K562 (cell line): Measurements from ENCODE around the gene DUSP16. TPM values are rescaled to one million over a fixed set of nuclear protein-coding genes. Genes with fewer than 3 reads are reported as not detected.

Source experiments
- ATAC-seq: fragments of 200-7000 bp; cut with Tn5 transposase; 3 replicates; pipeline ENCODE4 v1.9.1; 2020; ENCODE audit warnings: moderate library complexity
- BruUV-seq: library from RNA; stranded (reverse); fragments of 400-500 nt; replicated peaks from 2 replicates; lab custom pipeline; 2021; lab: Mats Ljungman, UMichigan
- CTCF ChIA-PET: fragments of 300-600 bp; formaldehyde crosslinking; extraction: SDS; loops from one replicate; lab custom pipeline; 2021; ENCODE audit warnings: low intra/inter-chr PET ratio; lab: Yijun Ruan, JAX
- POLR2A ChIA-PET: fragments of 300-600, 350-650 bp; sonication (Branson Sonifier 250); formaldehyde crosslinking; extraction: SDS; loops from one replicate; lab custom pipeline; 2021; ENCODE audit warnings: antibody characterized with exemption, inconsistent platforms; lab: Yijun Ruan, JAX
- DNase-seq, 4 experiments: peaks; one replicate each; pipeline versions ENCODE4 v3.0.0 to v3.0.0-alpha.2; 2011 to 2018; ENCODE audit warnings: low spot score in 3 of 4, mixed read lengths in 3 of 4; ENCODE audit errors: extremely low read depth in 1 of 4
- FAIRE-seq: peaks from 2 replicates; lab custom pipeline; 2011; peaks lifted over from hg19 to GRCh38; lab: Jason Lieb, UNC
- H2AFZ ChIP-seq: 2 replicates; pipeline ENCODE4 v1.6.0; 2011; ENCODE audit warnings: low read depth, low read length, control low read depth, inconsistent platforms
- H3K27ac ChIP-seq: fragments of 200-600 bp; 3 replicates; pipeline ENCODE4 v1.8.0; 2011; ENCODE audit warnings: low read depth, mild to moderate bottlenecking, control low read depth, inconsistent platforms, low read length, moderate library complexity, mixed read lengths; ENCODE audit errors: extremely low read depth
- H3K27me3 ChIP-seq, 2 experiments: fragments of 300-600 bp in 1 of 2; 2 replicates in 1 of 2; 3 replicates in 1 of 2; pipeline versions ENCODE4 v1.6.0 to v1.8.0; 2011; ENCODE audit warnings: inconsistent platforms in 2 of 2, low read length in 2 of 2, mild to moderate bottlenecking in 1 of 2, mixed read lengths in 1 of 2, moderate library complexity in 1 of 2; ENCODE audit not compliant: control insufficient read depth in 2 of 2, insufficient read depth in 2 of 2
- H3K36me3 ChIP-seq: fragments of 300-600 bp; 3 replicates; pipeline ENCODE4 v1.8.0; 2011; ENCODE audit warnings: mild to moderate bottlenecking, low read length, inconsistent platforms; ENCODE audit not compliant: control insufficient read depth, insufficient read depth
- H3K4me1 ChIP-seq, 2 experiments: fragments of 200-600 bp in 1 of 2; replicated peaks in 1 of 2; 2 replicates in 1 of 2; 3 replicates in 1 of 2; pipeline versions ENCODE4 v1.5.1 to v1.8.0; 2011; ENCODE audit warnings: inconsistent platforms in 2 of 2, low read length in 2 of 2, mild to moderate bottlenecking in 1 of 2, mixed read lengths in 1 of 2, moderate library complexity in 1 of 2; ENCODE audit not compliant: control insufficient read depth in 2 of 2, insufficient read depth in 2 of 2
- H3K4me2 ChIP-seq: 2 replicates; pipeline ENCODE4 v1.6.1; 2011; ENCODE audit warnings: low read length, control low read depth, inconsistent platforms, mixed read lengths; ENCODE audit not compliant: insufficient read depth
- H3K4me3 ChIP-seq: fragments of 200-600 bp; sonication (generic), shearing (Covaris generic); 2 replicates; pipeline ENCODE4 v1.5.1; 2016; ENCODE audit warnings: control low read depth, inconsistent platforms
- H3K79me2 ChIP-seq: fragments of 200-600 bp; 3 replicates; pipeline ENCODE4 v1.8.0; 2011; ENCODE audit warnings: low read length, inconsistent platforms; ENCODE audit not compliant: control insufficient read depth, insufficient read depth
- H3K9ac ChIP-seq, 2 experiments: 2 replicates each; pipeline versions ENCODE4 v1.6.0 to v1.6.1; 2011; ENCODE audit warnings: low read depth in 2 of 2, low read length in 2 of 2, control low read depth in 1 of 2, inconsistent platforms in 1 of 2, mild to moderate bottlenecking in 1 of 2, mixed read lengths in 1 of 2; ENCODE audit not compliant: insufficient read depth in 1 of 2
- H3K9me1 ChIP-seq: one replicate; pipeline ENCODE4 v1.6.0; 2011; ENCODE audit warnings: inconsistent platforms, mild to moderate bottlenecking, low read length, moderate library complexity; ENCODE audit not compliant: control insufficient read depth, insufficient read depth
- H3K9me3 ChIP-seq: replicated peaks from 2 replicates; pipeline ENCODE4 v1.5.1; 2011; ENCODE audit warnings: low read depth, low read length, inconsistent platforms; ENCODE audit not compliant: control insufficient read depth, insufficient read depth
- H4K20me1 ChIP-seq: replicated peaks from 2 replicates; pipeline ENCODE4 v1.6.1; 2011; ENCODE audit warnings: low read length, inconsistent platforms, mixed read lengths; ENCODE audit not compliant: control insufficient read depth, insufficient read depth
- ATF7 ChIP-seq: fragments of 450-650 bp; IDR thresholded peaks from 2 replicates; pipeline ENCODE4 v1.7.1; 2014; ENCODE audit warnings: mild to moderate bottlenecking, moderate library complexity
- MED1 ChIP-seq: sonication (generic); formaldehyde crosslinking; IDR thresholded peaks from 2 replicates; pipeline ENCODE4 v1.8.1; 2023; ENCODE audit warnings: missing genetic modification reagents, borderline replicate concordance
- MEF2D ChIP-seq: conservative IDR thresholded peaks from 2 replicates; pipeline ENCODE4 v1.6.1; 2016; ENCODE audit warnings: low read depth, missing genetic modification characterization, missing compliant biosample characterization
- MTA1 ChIP-seq: fragments of 450-650 bp; IDR thresholded peaks from 2 replicates; pipeline ENCODE4 v1.6.1; 2017; ENCODE audit warnings: borderline replicate concordance
- NFIX ChIP-seq: fragments of 250-450 bp; sonication (Bioruptor Pico); IDR thresholded peaks from 2 replicates; pipeline ENCODE4 v1.4.0; 2020; ENCODE audit warnings: low read depth, mild to moderate bottlenecking, moderate library complexity
- PCBP1 ChIP-seq: fragments of 200-400 bp; formaldehyde crosslinking; IDR thresholded peaks from 2 replicates; pipeline ENCODE4 v1.6.1; 2018; ENCODE audit warnings: mild to moderate bottlenecking, low read depth, low read length; ENCODE audit not compliant: poor library complexity, severe bottlenecking
- STAT5B ChIP-seq: fragments of 250-450 bp; sonication (Bioruptor Pico); IDR thresholded peaks from 2 replicates; pipeline ENCODE4 v1.8.0; 2021; ENCODE audit warnings: mild to moderate bottlenecking, inconsistent platforms
- TEAD4 ChIP-seq, 2 experiments: sonication (generic) in 1 of 2; formaldehyde crosslinking in 1 of 2; IDR thresholded peaks; 2 replicates each; pipeline versions ENCODE4 v1.6.1 to v1.8.0; 2012 to 2022; ENCODE audit warnings: borderline replicate concordance in 1 of 2, inconsistent platforms in 1 of 2, low read length in 1 of 2, mild to moderate bottlenecking in 1 of 2, missing genetic modification reagents in 1 of 2
- ZBTB1 ChIP-seq: sonication (generic); formaldehyde crosslinking; IDR thresholded peaks from 2 replicates; pipeline ENCODE4 v1.8.1; 2023; ENCODE audit warnings: missing genetic modification reagents, low read depth, mild to moderate bottlenecking, borderline replicate concordance
- ZBTB8A ChIP-seq: fragments of 450-650 bp; IDR thresholded peaks from 2 replicates; pipeline ENCODE4 v1.6.1; 2018; ENCODE audit warnings: mild to moderate bottlenecking, moderate library complexity; ENCODE audit not compliant: partially characterized antibody
- ZNF146 ChIP-seq: IDR thresholded peaks from one replicate; pipeline ENCODE4 v1.6.1; 2018; ENCODE audit warnings: missing compliant biosample characterization; ENCODE audit not compliant: unreplicated experiment
- ZNF75A ChIP-seq: fragments of 450-650 bp; formaldehyde crosslinking; IDR thresholded peaks from 2 replicates; pipeline ENCODE4 v1.4.0; 2020; ENCODE audit warnings: mild to moderate bottlenecking
- WGBS: fragments of 100-300 bp; shearing (Covaris generic); methylation state at CpG from one replicate; pipeline ENCODE4 v1.1.6; 2016; ENCODE audit warnings: low coverage, mixed read lengths; ENCODE audit not compliant: insufficient coverage; ENCODE audit errors: missing lambda C conversion rate; 5-methylcytosine and 5-hydroxymethylcytosine counted together
- in situ Hi-C: fragments of 300-500 bp; cut with MboI; formaldehyde crosslinking; loops from 4 replicates; pipeline ENCODE4 v1.15.0; 2018; ENCODE audit warnings: inconsistent platforms, mixed read lengths
- intact Hi-C: fragments of 100-400 bp; cut with micrococcal nuclease; formaldehyde crosslinking; loops from 2 replicates; pipeline ENCODE4 v1.14.2; 2022
- polyA plus RNA-seq, 8 experiments: library from polyadenylated mRNA; depleted of rRNA in 4 of 8; stranded (reverse) in 5 of 8; unstranded in 3 of 8; fragments of >200 nt; fragmentation: Nextera tagmentation in 2 of 8; fragmentation: Illumina TruSeq in 1 of 8; extraction: Ambion mirVana in 2 of 8; extraction: Trizol in 1 of 8; gene quantifications; 2 replicates each; pipeline versions ENCODE4 v1.2.1 to v1.2.3, GENCODE V29; 2011 to 2014; ENCODE audit warnings: inconsistent platforms in 1 of 8, missing spikeins in 1 of 8
- total RNA-seq, 7 experiments: library from RNA; depleted of rRNA in 6 of 7; stranded (reverse); fragments of >200 nt in 6 of 7; fragmentation: Illumina TruSeq in 2 of 7; extraction: Trizol in 2 of 7; gene quantifications; 2 replicates each; pipeline versions ENCODE4 v1.2.1 to v1.2.3, GENCODE V29; 2011 to 2021; ENCODE audit warnings: low replicate concordance in 1 of 7
- TF ChIP-seq, protein P1 (sequence below): fragments of 250-450 bp; sonication (Bioruptor Pico); IDR thresholded peaks from 2 replicates; pipeline ENCODE4 v1.5.1; 2021; ENCODE audit warnings: mild to moderate bottlenecking
- TF ChIP-seq, protein P2 (sequence below): fragments of 250-450 bp; sonication (Bioruptor Pico); IDR thresholded peaks from 2 replicates; pipeline ENCODE4 v1.8.0; 2022; ENCODE audit warnings: inconsistent platforms, mild to moderate bottlenecking, moderate library complexity, borderline replicate concordance
- TF ChIP-seq, protein P3 (sequence below): sonication (generic); formaldehyde crosslinking; IDR thresholded peaks from 2 replicates; pipeline ENCODE4 v1.8.1; 2023; ENCODE audit warnings: mild to moderate bottlenecking, missing genetic modification reagents

The DUSP16 gene
- total and polyA plus RNA-seq, 9 of the 15 experiments (the other 6 are each of a cell fraction or from before 2014, with no cell fraction given), result 0.70 to 12.3 (median 5.7) TPM

DNA sequence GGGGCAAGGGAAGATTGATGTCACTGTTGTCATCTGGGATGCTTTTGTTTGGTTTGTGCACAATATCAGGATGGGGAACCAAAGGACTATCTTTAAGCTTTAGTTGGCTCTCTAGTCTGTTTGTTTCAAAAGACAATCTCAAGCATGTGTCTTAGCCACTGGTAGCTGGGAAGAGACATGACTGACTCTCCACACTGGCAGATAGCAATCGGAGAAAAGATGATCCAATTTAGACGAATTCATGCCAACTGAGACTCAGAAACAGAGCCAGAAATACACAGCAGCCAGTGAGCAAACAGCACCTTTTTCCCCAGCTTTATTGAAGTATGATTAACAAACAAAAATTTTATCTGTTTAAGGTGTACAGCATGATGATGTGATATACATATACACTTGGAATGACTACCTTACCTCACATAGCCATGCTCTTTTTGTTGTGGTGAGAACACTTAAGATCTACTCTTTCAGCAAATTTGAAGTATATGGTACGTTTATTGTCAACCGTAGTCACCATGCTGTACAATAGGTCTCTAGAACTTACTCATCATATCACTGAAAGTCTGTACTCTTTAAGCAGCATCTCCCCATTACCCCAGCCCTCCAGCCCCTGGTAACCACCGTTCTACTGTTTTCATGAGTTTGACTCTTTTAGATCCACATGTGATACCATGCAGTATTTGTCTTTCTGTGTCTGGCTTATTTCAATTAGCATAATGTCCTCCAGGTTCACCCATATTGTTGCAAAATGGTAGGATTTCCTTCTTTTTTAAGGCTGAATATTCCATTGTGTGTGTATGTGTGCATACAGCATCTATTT, 50.6 kb downstream of the DUSP16 start:
- peaks cover 4% of the 10 kb centered on the region; the same call in 2 of the 3 replicates for H3K79me2 ChIP-seq
- H3K4me3 ChIP-seq, result no peak overlapping the region
- no peak for TF ChIP-seq ZBTB8A
- TF ChIP-seq, protein P1, sequence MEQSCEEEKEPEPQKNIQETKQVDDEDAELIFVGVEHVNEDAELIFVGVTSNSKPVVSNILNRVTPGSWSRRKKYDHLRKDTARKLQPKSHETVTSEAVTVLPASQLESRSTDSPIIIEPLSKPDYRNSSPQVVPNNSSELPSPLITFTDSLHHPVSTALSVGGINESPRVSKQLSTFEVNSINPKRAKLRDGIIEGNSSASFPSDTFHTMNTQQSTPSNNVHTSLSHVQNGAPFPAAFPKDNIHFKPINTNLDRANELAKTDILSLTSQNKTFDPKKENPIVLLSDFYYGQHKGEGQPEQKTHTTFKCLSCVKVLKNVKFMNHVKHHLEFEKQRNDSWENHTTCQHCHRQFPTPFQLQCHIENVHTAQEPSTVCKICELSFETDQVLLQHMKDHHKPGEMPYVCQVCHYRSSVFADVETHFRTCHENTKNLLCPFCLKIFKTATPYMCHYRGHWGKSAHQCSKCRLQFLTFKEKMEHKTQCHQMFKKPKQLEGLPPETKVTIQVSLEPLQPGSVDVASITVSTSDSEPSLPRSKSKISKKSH (CRISPR knock-in tag), result no peak
- TF ChIP-seq, protein P2, sequence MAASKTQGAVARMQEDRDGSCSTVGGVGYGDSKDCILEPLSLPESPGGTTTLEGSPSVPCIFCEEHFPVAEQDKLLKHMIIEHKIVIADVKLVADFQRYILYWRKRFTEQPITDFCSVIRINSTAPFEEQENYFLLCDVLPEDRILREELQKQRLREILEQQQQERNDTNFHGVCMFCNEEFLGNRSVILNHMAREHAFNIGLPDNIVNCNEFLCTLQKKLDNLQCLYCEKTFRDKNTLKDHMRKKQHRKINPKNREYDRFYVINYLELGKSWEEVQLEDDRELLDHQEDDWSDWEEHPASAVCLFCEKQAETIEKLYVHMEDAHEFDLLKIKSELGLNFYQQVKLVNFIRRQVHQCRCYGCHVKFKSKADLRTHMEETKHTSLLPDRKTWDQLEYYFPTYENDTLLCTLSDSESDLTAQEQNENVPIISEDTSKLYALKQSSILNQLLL (CRISPR knock-in tag), result no peak
- TF ChIP-seq PCBP1, result no peak
- TF ChIP-seq TEAD4 (IDR thresholded peaks at IDR 0.05; ENCODE audit: low read length), result no peak
- TF ChIP-seq TEAD4 (CRISPR knock-in tag; IDR thresholded peaks at IDR 0.05; ENCODE audit: borderline replicate concordance), result no peak
- TF ChIP-seq ATF7, result no peak
- no peak for TF ChIP-seq MTA1
- TF ChIP-seq MED1 (CRISPR knock-in tag), result no peak
- no peak for TF ChIP-seq ZNF75A (CRISPR knock-in tag)
- TF ChIP-seq MEF2D (tag), result no peak
- no peak for TF ChIP-seq ZBTB1 (CRISPR knock-in tag)
- TF ChIP-seq STAT5B (CRISPR knock-in tag), result no peak
- no peak for TF ChIP-seq NFIX
- no peak for TF ChIP-seq ZNF146
- TF ChIP-seq, protein P3, sequence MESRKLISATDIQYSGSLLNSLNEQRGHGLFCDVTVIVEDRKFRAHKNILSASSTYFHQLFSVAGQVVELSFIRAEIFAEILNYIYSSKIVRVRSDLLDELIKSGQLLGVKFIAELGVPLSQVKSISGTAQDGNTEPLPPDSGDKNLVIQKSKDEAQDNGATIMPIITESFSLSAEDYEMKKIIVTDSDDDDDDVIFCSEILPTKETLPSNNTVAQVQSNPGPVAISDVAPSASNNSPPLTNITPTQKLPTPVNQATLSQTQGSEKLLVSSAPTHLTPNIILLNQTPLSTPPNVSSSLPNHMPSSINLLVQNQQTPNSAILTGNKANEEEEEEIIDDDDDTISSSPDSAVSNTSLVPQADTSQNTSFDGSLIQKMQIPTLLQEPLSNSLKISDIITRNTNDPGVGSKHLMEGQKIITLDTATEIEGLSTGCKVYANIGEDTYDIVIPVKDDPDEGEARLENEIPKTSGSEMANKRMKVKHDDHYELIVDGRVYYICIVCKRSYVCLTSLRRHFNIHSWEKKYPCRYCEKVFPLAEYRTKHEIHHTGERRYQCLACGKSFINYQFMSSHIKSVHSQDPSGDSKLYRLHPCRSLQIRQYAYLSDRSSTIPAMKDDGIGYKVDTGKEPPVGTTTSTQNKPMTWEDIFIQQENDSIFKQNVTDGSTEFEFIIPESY (CRISPR knock-in tag), result no peak
- H3K9me1 ChIP-seq, result no peaks in the 10 kb centered on the region
- in situ Hi-C loops (no loop called here), intact Hi-C loops (no loop called here)
- no peaks in the 10 kb centered on the region for H4K20me1 ChIP-seq
- ChIA-PET POLR2A (interaction anchor here (0.7 kb wide), 1 partner anchor 12 kb away, joined by 3 read pairs; no protein-coding TSS in a partner anchor), CTCF (no interaction called here)
- WGBS, result 70% methylated on average over 5 of the region's 5 CpGs
- no peak overlapping the region for H3K27ac ChIP-seq
- BruUV-seq, result no TSS peak
- H3K4me2 ChIP-seq, result no peak overlapping the region
- no peak overlapping the region for H2AFZ ChIP-seq
- no peaks in the 10 kb centered on the region for H3K27me3 ChIP-seq
- no peak for FAIRE-seq
- no peak overlapping the region for H3K9ac ChIP-seq
- peaks cover 0 to 1% of the 10 kb centered on the region in 2 experiments; a peak in 2 of 5 replicates for H3K4me1 ChIP-seq
- no peaks in the 10 kb centered on the region for H3K9me3 ChIP-seq
- peaks cover 5% of the 10 kb centered on the region; the same call in 2 of the 3 replicates for H3K36me3 ChIP-seq
- ATAC-seq, result no peak
- no peak for DNase-seq
